SK-N-MC (cell line): ENCODE results near the gene E2F1.

Experiments used
- EZH2 ChIP-seq: fragments of 200-600 bp; sonication (generic); IDR thresholded peaks from one replicate; pipeline ENCODE4 v1.6.1; 2017; ENCODE audit warnings: antibody characterized with exemption
- POLR2AphosphoS5 ChIP-seq: IDR thresholded peaks from 2 replicates; pipeline ENCODE4 v1.6.1; 2012; ENCODE audit warnings: mild to moderate bottlenecking, low read depth, low read length, borderline replicate concordance

DNA sequence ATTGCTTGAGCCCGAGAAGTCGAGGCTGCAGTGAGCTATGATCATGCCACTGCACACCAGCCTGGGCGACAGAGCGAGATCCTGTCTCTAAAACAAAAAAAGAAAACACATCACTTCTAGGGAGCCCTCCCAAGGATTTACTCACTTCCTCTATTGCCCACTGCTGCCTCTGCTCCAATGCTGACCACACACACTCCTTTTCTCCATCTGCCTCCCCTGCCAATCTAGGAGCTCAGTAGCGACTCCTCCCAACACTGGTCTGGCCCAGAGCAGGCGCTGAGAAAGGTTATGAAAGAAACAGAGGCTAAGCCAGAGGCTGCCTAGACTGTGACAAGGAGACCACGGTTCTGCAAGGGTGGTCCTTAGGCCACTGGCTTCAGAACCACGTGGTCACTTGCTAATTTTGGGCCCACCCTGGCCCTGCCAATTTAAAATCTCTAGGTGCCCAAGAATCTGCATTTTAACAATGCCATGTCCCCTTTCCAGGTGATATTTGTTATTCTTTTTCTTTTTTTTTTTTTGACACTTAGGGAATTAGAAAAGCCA is 1.3 kb upstream of the E2F1 start:
- TF ChIP-seq POLR2AphosphoS5 (no peak), EZH2 (no peak)
